Measurements from ENCODE around the gene RAB40C. TPM values are rescaled to one million over a fixed set of nuclear protein-coding genes. Genes with fewer than 3 reads are reported as not detected.

Gene RAB40C
- polyA plus RNA-seq, 2 of the 4 experiments (the other 2 are of a cell fraction) = 4.4 to 9.7 TPM

- DNase-seq (ENCODE audit: low read depth in 1 of 2, low spot score in 1 of 2) = no peak
- Histone ChIP-seq H3K4me2 (no peak overlapping the region), H3K4me1 (no peaks in the 10 kb centered on the region), H3K9me3 (peaks cover 18% of the 10 kb centered on the region), H3K27ac (no peak overlapping the region), H3K4me3 (no peak overlapping the region)
- no peak for TF ChIP-seq PHF8 (IDR thresholded peaks at IDR 0.05; ENCODE audit: borderline replicate concordance, low read depth)
- no peak for TF ChIP-seq RFX5 (IDR thresholded peaks at IDR 0.05)
- TF ChIP-seq GATA3 (IDR thresholded peaks at IDR 0.05; ENCODE audit: borderline replicate concordance) = no peak
- TF ChIP-seq ZSCAN20 (CRISPR knock-in tag; IDR thresholded peaks at IDR 0.05) = no peak
- no peak for TF ChIP-seq KDM5A (IDR thresholded peaks at IDR 0.05)
- no peak for TF ChIP-seq CBX8 (IDR thresholded peaks at IDR 0.05)
- no peak for TF ChIP-seq JUNB (IDR thresholded peaks at IDR 0.05)
- no peak for TF ChIP-seq ESRRA (IDR thresholded peaks at IDR 0.05; ENCODE audit: borderline replicate concordance, low read length)
- no peak for TF ChIP-seq MAX (IDR thresholded peaks at IDR 0.05)
- no peak for TF ChIP-seq BHLHE40 (IDR thresholded peaks at IDR 0.05; ENCODE audit: low read depth, low read length)
- TF ChIP-seq CTCF (IDR thresholded peaks at IDR 0.05) = no peak
- no peak for TF ChIP-seq BCL3 (IDR thresholded peaks at IDR 0.05)
- TF ChIP-seq FOSL2 (IDR thresholded peaks at IDR 0.05) = no peak
- no peak for TF ChIP-seq FOSL2 (CRISPR knock-in tag; IDR thresholded peaks at IDR 0.05)
- no peak for TF ChIP-seq HDAC2 (IDR thresholded peaks at IDR 0.05)
- no peak for TF ChIP-seq MAFK (IDR thresholded peaks at IDR 0.05; ENCODE audit: partially characterized antibody)
- TF ChIP-seq HEYL (CRISPR knock-in tag; IDR thresholded peaks at IDR 0.05) = no peak
- no peak for TF ChIP-seq NR3C1 (IDR thresholded peaks at IDR 0.05)
- 90% methylated on average over 5 of the region's 5 CpGs for WGBS (ENCODE audit: missing lambda C conversion rate)
- no peak for ATAC-seq
- ChIA-PET POLR2A (no interaction called here), CTCF (interaction anchor here (2.2 kb wide), 1 partner anchor 13 kb away, joined by 5 read pairs; no protein-coding TSS in a partner anchor)
- no peak for FAIRE-seq
Measured at GRCh38 chr16:603933-604332, 14.1 kb downstream of the RAB40C start.

GRCh38 chr16:606656-607307 is 16.9 kb downstream of the RAB40C start:
- ATAC-seq = no peak
- CTCF ChIA-PET = interaction anchor here (0.7 to 1.2 kb wide), 2 partner anchors 19 to 29 kb away, joined by 3 to 4 read pairs; no protein-coding TSS in a partner anchor

More at GRCh38 chr16:606656-607307, 16.9 kb downstream of the RAB40C start:
- H3K4me1 ChIP-seq = no peaks in the 10 kb centered on the region
- no peak overlapping the region for H3K27ac ChIP-seq
- H3K9me3 ChIP-seq = peaks cover 18% of the 10 kb centered on the region
- TF ChIP-seq PHF8 (IDR thresholded peaks at IDR 0.05; ENCODE audit: borderline replicate concordance, low read depth) = no peak
- TF ChIP-seq NPAS2 (CRISPR knock-in tag; IDR thresholded peaks at IDR 0.05; ENCODE audit: borderline replicate concordance) = no peak
- no peak for TF ChIP-seq POLR2AphosphoS2 (conservative IDR thresholded peaks at IDR 0.05; ENCODE audit: low read length)
- no peak for TF ChIP-seq MAFK (IDR thresholded peaks at IDR 0.05; ENCODE audit: partially characterized antibody)
- TF ChIP-seq JUNB (IDR thresholded peaks at IDR 0.05) = no peak
- no peak for TF ChIP-seq KDM1A (IDR thresholded peaks at IDR 0.05; ENCODE audit: low read depth)
- TF ChIP-seq HOXB5 (CRISPR knock-in tag; IDR thresholded peaks at IDR 0.05) = no peak
- TF ChIP-seq ZFP36 (IDR thresholded peaks at IDR 0.05; ENCODE audit: borderline replicate concordance, partially characterized antibody) = no peak
- TF ChIP-seq HES2 (IDR thresholded peaks at IDR 0.05) = no peak
- TF ChIP-seq ESRRA (IDR thresholded peaks at IDR 0.05; ENCODE audit: borderline replicate concordance, low read length) = no peak
- no peak for TF ChIP-seq REST (IDR thresholded peaks at IDR 0.05)
- TF ChIP-seq RARB (CRISPR knock-in tag; IDR thresholded peaks at IDR 0.05) = no peak
- no peak for TF ChIP-seq HMGXB4 (CRISPR knock-in tag; IDR thresholded peaks at IDR 0.05; ENCODE audit: borderline replicate concordance)
- no peak for TF ChIP-seq PBX3 (IDR thresholded peaks at IDR 0.05)
- TF ChIP-seq NFE2L2 (conservative IDR thresholded peaks at IDR 0.05; ENCODE audit: low read length) = no peak
- TF ChIP-seq NR3C1 (IDR thresholded peaks at IDR 0.05) = no peak
- no peak for FAIRE-seq
- H3K4me3 ChIP-seq = no peak overlapping the region
- POLR2A ChIA-PET = no interaction called here
- WGBS (ENCODE audit: missing lambda C conversion rate) = 97% methylated on average over 17 of the region's 22 CpGs
- DNase-seq (ENCODE audit: low read depth in 1 of 2, low spot score in 1 of 2) = no peak
- H3K4me2 ChIP-seq = no peak overlapping the region

All from A549 (cell line).